Colon (tissue), 2 donors: ENCODE measurements around the gene LIME1.

Source experiments
- FAIRE-seq: peaks from 2 replicates; lab custom pipeline; 2012; peaks lifted over from hg19 to GRCh38; lab: Jason Lieb, UNC
- donor health status: control.
- donor health status: control.

LIME1 gene

DNA sequence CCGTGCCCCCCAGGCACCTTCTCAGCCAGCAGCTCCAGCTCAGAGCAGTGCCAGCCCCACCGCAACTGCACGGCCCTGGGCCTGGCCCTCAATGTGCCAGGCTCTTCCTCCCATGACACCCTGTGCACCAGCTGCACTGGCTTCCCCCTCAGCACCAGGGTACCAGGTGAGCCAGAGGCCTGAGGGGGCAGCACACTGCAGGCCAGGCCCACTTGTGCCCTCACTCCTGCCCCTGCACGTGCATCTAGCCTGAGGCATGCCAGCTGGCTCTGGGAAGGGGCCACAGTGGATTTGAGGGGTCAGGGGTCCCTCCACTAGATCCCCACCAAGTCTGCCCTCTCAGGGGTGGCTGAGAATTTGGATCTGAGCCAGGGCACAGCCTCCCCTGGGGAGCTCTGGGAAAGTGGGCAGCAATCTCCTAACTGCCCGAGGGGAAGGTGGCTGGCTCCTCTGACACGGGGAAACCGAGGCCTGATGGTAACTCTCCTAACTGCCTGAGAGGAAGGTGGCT is 39.1 kb upstream of the LIME1 start:
- FAIRE-seq = no peak

- no peak for FAIRE-seq
Observed at GRCh38 chr20:63697868-63698545, 38.5 kb upstream of the LIME1 start.

- FAIRE-seq = no peak
Observed at GRCh38 chr20:63698739-63699465, 37.6 kb upstream of the LIME1 start.

- no peak for FAIRE-seq
Observed at GRCh38 chr20:63699466-63700198, 36.8 kb upstream of the LIME1 start.

DNA sequence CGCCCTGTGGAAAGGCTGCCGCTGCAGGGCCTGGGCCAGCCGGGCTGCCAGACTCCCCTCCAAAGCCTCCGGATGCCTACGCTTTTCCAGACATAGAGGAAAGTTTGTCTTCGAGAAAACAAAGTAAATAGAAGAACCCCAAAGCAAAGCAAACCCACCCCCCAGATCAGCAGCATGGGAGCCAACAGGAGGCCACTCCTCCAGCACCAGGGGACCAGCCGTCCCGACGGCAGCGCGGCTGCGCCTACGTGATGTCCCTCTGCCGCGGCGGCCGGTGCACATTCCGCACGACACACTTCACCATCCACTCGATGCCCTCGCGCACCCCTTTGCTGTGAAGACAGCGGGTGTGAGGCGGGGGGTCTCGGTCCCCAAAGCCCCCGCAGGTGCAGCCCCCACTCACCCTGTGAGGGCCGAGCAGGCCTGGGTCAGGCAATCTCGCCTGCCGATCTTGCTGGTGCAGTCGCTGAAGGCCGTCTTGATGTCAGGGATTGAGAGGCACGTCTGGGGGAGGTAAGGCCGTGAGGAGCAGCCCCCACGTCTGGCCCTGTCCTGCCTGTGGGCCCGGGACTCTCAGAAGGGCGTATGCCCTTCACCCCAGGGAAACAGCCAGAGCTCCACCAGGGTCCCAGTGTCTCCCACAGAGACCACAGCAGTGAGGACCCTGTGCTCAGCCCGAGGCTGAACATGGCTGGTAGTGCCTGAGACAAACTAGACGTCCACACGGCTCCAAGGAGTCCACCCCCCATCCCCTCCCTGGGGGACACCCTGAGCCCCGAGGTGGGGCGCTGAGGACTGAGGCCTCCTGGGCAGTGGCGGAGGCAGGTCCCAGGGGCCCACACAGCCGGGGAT is 36.0 kb upstream of the LIME1 start:
- no peak for FAIRE-seq

- FAIRE-seq = no peak
Observed at GRCh38 chr20:63701051-63701328, 35.5 kb upstream of the LIME1 start.

DNA sequence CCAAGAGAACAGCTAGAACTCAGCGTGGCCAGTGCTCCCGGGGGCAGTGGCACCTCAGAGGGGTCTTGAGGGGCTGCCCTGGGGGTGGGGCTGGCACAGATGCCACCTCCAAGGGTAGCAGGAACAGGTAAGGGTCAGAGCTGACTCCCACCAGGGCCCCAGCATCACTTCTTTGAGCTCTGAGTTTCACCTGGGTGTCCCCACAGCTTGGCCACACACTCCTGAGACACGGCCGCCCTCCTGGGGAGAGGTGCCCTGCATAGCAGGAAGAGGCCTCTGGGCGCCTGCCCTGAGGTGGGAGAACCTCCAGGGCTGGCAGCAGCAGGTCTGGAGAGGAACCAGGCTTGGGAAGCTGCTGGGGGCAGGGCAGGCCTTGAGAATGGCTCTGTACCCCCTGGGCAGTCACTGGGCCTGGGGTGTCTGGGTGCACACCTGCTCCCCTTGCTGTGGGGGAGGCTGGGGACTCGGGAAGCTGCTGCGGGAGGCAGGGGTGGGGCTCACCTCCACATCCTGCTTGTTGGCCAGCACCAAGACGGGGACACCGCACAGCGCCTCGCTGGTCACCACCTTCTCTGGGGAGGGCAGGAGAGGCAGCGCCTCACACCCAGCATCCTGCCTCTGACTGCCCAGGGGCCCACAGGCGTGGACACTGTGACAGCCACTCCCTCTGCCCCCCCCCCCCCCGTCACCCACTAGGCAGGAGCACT is 35.0 kb upstream of the LIME1 start:
- FAIRE-seq = no peak

GRCh38 chr20:63702036-63702665 is 34.3 kb upstream of the LIME1 start:
- no peak for FAIRE-seq

DNA sequence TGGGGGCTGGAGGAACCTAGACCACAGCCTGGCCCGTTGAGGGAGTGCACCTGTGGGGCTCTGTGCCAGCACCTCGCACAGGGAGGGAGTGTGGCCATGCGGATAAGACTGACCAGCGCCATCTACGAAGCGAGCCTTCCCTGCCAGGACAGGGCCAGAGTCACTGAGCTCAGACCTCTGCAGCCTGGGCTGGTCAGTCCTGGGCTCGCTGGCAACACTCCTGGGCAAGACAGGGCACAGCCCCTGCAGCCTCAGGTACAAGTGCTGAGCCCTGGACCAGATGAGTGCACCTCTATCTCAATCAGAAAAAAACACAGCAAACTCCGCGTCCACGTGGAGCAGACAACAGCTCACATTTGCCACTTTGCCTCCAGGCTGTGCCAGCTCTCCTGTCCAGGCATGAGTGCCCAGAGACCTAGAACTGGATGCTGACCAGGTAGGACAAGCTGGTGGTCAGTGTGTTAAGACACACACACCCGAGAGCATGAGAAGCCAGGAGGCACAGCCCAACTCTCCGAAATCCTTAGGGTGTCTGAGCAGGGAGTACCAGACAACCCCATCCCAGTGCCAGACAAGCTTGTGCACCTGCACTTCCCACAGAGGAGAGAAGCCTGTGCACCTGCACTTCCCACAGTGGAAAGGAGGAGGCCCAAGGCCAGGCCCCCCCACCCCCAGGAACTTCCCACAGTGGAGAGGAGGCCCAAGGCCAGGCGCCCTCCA is 33.6 kb upstream of the LIME1 start:
- no peak for FAIRE-seq

DNA sequence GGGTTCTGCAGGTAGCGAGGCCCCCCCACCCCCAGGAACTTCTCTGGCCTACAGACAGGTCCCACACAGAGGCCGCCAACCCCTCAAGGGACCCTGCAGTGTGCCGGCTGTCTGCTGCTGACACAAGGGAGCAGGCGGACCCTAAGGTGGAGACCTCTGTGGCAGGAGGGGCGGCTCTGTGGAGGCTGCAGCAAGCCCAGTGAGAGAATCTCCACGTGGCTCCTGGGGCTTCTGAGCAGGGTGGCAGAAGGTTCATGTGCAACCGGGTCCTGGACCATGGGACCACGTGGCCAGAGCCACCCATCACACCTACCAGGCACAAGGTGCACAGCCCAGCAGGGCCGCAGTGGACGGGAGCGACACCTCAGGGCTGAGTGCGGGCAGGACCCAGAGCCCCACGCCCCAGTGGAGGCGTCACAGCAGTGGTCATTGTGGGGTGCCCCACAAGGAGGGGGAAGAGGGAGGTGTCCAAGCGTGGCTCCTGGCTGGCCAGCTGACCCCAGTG is 32.9 kb upstream of the LIME1 start:
- FAIRE-seq = no peak

GRCh38 chr20:63703976-63704748 is 32.3 kb upstream of the LIME1 start:
- no peak for FAIRE-seq

DNA sequence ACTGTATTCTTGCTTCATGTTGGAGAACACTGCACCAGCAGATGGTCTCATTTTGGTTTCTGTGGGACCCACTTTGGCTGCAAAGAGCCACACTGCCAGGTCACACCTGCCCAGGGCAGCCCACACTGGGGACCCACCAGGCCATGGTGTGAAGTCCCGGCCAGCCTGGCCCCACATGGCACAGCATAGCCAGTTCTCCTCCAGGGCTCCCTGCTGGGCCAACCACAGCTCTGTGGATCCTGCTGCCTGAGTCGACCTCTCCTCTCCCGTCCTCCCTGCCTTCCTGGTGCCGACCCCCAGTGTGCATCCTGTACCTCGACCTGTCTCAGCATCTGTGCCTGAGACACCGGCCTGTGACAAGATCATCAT is 31.7 kb upstream of the LIME1 start:
- no peak for FAIRE-seq

GRCh38 chr20:63705232-63706026 is 31.0 kb upstream of the LIME1 start:
- FAIRE-seq = no peak

DNA sequence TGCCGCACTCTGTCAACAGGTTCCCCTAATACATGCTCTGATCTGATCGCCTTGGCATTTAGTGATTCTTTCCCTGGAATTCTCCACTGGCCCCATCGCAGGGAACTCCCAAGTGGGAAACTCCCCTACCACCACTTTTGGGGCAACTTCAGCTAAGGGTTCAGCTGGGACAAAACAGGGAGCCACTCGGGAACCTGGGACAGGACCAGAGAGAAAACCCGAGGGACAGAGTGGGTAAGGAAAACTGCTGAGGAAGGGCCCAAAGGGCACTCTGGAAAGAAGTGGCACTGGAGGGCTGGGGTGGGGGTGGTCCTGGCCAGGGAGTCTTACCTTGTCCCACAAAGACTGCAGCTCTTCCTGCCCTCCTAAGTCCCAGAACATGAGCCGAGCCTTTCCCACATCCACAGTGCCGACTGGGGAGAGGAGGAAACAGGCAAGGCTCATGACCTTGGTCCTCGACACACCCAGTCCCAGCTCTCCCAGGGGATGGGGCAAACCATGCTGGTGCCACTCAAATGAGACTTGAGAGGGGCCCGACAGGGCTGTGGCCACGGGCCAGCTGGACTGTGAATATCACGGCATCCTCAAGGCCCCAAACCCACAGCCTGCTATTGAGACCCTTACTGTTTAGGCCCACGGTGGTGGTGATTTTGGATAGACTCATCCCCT is 30.3 kb upstream of the LIME1 start:
- FAIRE-seq = no peak

- FAIRE-seq = no peak
Observed at GRCh38 chr20:63706852-63707557, 29.5 kb upstream of the LIME1 start.

DNA sequence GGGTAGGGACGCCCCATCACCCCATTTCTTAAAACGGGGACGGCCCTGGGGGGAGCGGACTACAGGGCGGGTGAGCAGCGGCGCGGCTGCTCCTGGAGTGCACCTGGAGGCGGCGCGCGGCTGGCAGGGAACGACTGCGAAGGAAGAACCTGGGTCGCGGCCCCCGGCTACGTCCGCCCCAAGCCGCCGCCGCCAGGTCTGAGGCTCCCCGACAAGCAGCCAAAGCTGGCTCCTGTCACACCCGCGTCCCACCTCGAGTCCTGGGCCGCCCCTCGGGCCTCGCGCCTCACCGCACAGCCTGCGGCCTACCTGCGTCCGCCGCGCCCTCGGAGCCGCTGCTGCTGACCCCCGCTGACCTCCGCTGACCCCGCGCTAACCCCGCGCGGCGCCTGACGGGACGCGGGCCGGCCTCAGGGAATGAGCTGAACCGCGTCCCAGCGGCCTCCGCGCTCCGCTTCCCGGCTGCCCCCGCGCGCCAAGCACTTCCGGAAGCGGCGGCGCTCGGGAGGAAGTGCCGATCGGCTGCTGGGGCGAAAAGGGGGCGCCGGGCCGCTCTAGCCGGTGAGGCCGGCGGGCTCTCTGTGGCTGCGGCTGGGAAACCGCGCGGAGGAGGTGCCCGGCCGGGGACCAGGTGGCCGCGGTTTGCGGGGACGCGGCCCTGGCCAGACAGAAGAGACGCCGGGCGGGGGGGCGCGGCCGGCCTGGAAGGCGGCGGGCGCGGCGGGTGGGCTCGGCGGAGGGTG is 28.7 kb upstream of the LIME1 start, which contains the start of the genes ARFRP1 and ZGPAT:
Gene ARFRP1 (minus strand): TSS at position 419 of the 743 bp plus-strand sequence. CDS start 885 bp downstream, outside the sequence.
Gene ZGPAT (plus strand): TSS at position 482 of the 743 bp plus-strand sequence. CDS start 542 bp downstream, outside the sequence.
- no peak for FAIRE-seq
